ENCODE measurements around the gene OR5K4. TPM values are rescaled to one million over a fixed set of nuclear protein-coding genes. Genes with fewer than 3 reads are reported as not detected.
A peak's percentile ranks its signal among the peaks of the same experiment; 100 is the strongest.

The OR5K4 gene
- total and polyA plus RNA-seq, 2 of the 4 experiments (the other 2 are of a cell fraction): not detected

DNA sequence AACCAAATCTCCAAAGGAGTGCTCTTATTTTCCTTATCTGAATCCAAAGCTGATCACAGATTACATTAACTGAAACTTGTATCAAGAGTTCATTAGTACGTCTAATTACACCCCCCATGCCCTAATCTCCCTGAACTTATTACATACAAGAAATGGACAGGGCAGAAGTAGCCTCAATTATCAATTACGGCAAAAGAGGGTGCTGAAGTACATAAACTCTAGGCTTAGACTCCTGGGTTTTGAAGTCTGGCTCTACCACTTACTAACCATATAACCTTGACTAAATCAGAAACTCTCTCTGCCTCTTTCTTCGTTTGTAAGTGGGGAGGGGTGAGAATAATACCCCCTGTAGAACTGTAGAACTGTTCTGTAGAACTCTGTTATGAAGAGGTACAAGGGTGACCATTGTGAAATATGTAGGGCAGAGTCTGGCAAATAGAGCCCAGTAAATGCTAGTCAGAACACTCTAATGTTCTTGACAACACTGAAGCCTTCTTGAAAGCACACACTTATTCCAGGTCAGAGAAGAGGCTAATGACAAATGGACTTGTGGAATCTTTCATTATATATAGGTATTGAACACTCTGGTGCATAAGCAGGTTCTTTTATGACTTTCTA, 19.6 kb upstream of the OR5K4 start:
- ATAC-seq (ENCODE audit: low read depth): peak; percentile 57; the same call in 1 of the 2 replicates
- H2BK120ac ChIP-seq (ENCODE audit: low read depth, low read length): no peak overlapping the region
- no peaks in the 10 kb centered on the region for H3K36me3 ChIP-seq (ENCODE audit: control insufficient read depth, insufficient read depth, low read length)
- CTCF ChIA-PET: interaction anchor here (0.6 to 2.2 kb wide), 3 partner anchors 10 to 297 kb away, joined by 3 to 6 read pairs (median 3); no protein-coding TSS in a partner anchor
- H3K27ac ChIP-seq (ENCODE audit: insufficient read depth, low read length): no peak overlapping the region
- no peak for TF ChIP-seq SMC3 (IDR thresholded peaks at IDR 0.05; ENCODE audit: low read depth, low read length)
- peak; percentile 33; the same call in 1 of the 2 replicates for TF ChIP-seq CTCF (conservative IDR thresholded peaks at IDR 0.05; ENCODE audit: low read depth, low read length)
- TF ChIP-seq RAD21 (IDR thresholded peaks at IDR 0.05; ENCODE audit: low read length): no peak
- no peak for TF ChIP-seq CEBPB (IDR thresholded peaks at IDR 0.05; ENCODE audit: low read depth, low read length)
- TF ChIP-seq MXI1 (IDR thresholded peaks at IDR 0.05; ENCODE audit: borderline replicate concordance, low read depth, low read length): no peak
- TF ChIP-seq, protein P1, sequence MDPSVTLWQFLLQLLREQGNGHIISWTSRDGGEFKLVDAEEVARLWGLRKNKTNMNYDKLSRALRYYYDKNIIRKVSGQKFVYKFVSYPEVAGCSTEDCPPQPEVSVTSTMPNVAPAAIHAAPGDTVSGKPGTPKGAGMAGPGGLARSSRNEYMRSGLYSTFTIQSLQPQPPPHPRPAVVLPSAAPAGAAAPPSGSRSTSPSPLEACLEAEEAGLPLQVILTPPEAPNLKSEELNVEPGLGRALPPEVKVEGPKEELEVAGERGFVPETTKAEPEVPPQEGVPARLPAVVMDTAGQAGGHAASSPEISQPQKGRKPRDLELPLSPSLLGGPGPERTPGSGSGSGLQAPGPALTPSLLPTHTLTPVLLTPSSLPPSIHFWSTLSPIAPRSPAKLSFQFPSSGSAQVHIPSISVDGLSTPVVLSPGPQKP (IDR thresholded peaks at IDR 0.05; ENCODE audit: borderline replicate concordance, low read depth, low read length): no peak
- no peak for TF ChIP-seq USF2 (IDR thresholded peaks at IDR 0.05; ENCODE audit: low read depth, low read length)
- no peak for TF ChIP-seq BHLHE40 (IDR thresholded peaks at IDR 0.05; ENCODE audit: low read depth, low read length)
- no peak for TF ChIP-seq CHD1 (IDR thresholded peaks at IDR 0.05; ENCODE audit: low read depth, low read length)
- BruUV-seq (replicated peaks): no TSS peak
- no peak overlapping the region for H2BK5ac ChIP-seq (ENCODE audit: low read depth, low read length, poor library complexity, severe bottlenecking)
- H4K5ac ChIP-seq (ENCODE audit: low read depth, low read length): no peak overlapping the region
- H3K14ac ChIP-seq (replicated peaks; ENCODE audit: low read depth, low read length): no peak overlapping the region
- no peak overlapping the region for H2BK20ac ChIP-seq (ENCODE audit: low read depth, low read length)
- H3K4ac ChIP-seq (ENCODE audit: low read depth, low read length): no peak overlapping the region
- no peaks in the 10 kb centered on the region for H3K9me3 ChIP-seq (ENCODE audit: control insufficient read depth, insufficient read depth, low read length)
- intact Hi-C loops (cut with micrococcal nuclease): loop anchor here (1.0 kb wide), 1 partner anchor 239 kb away; no protein-coding TSS in a partner anchor
- no peaks in the 10 kb centered on the region for H3K79me1 ChIP-seq (ENCODE audit: low read depth in 1 of 2, low read length in 2 of 2)
- no peaks in the 10 kb centered on the region for H3K4me1 ChIP-seq (ENCODE audit: control insufficient read depth, insufficient read depth, low read length)
- no peaks in the 10 kb centered on the region for H3K9me1 ChIP-seq (ENCODE audit: insufficient read depth, low read length)
- H3K4me2 ChIP-seq (ENCODE audit: low read depth, low read length): no peak overlapping the region
- no peaks in the 10 kb centered on the region; the same call in 1 of the 2 replicates for H3K27me3 ChIP-seq (ENCODE audit: control insufficient read depth, insufficient read depth, low read length)
- dilution Hi-C loops (cut with HindIII; ENCODE audit: low sequenced_read_pairs, unreplicated experiment): loop anchor here (25.0 kb wide), 1 partner anchor 297 kb away; the partner anchor contains the start of gene GABRR3
- H4K8ac ChIP-seq (ENCODE audit: low read depth in 2 of 2, low read length in 2 of 2): no peak overlapping the region
- no peak overlapping the region for H3K4me3 ChIP-seq (ENCODE audit: insufficient read depth, low read depth, low read length)
- no peak overlapping the region for H3K9ac ChIP-seq (ENCODE audit: low read depth, low read length)
- H2AFZ ChIP-seq (replicated peaks; ENCODE audit: low read length, poor library complexity): no peak overlapping the region
- peak; percentile 7 for DNase-seq
- H3K23ac ChIP-seq (ENCODE audit: low read depth, low read length): no peak overlapping the region
- POLR2A ChIA-PET (ENCODE audit: unreplicated experiment): no interaction called here
- no peak overlapping the region for H2BK15ac ChIP-seq (ENCODE audit: low read depth, low read length)
- no peak overlapping the region for H4K91ac ChIP-seq (ENCODE audit: insufficient read depth, low read depth, low read length)
- no peak overlapping the region for H3K18ac ChIP-seq (ENCODE audit: low read depth, low read length)
- in situ Hi-C loops (cut with MboI; ENCODE audit: low sequenced_read_pairs): loop anchor here (25.0 kb wide), 2 partner anchors 228 to 547 kb away; no protein-coding TSS in a partner anchor
- no peak overlapping the region for H2AK9ac ChIP-seq (replicated peaks; ENCODE audit: low read depth, low read length, poor library complexity)
- H2AK5ac ChIP-seq (ENCODE audit: low read depth, low read length): no peak overlapping the region
- H3K56ac ChIP-seq (ENCODE audit: extremely low read depth, insufficient read depth, low read length): no peak overlapping the region
- no CpG with 5 or more reads among the region's 3 CpGs for WGBS, 2 experiments (ENCODE audit: extremely low coverage in 2 of 2, insufficient read length in 1 of 2)
- H4K20me1 ChIP-seq (ENCODE audit: insufficient read depth, low read length): no peaks in the 10 kb centered on the region

All from IMR-90 (cell line).